Mesendoderm (in vitro differentiated cells): Measurements from ENCODE around the gene SHROOM2. TPM values are rescaled to one million over a fixed set of nuclear protein-coding genes. Genes with fewer than 3 reads are reported as not detected.

ENCODE experiments used
- DNase-seq: peaks from one replicate; pipeline ENCODE4 v3.0.0; 2013
- H2AK5ac ChIP-seq: 2 replicates; pipeline ENCODE4 v1.6.1; 2013; ENCODE audit warnings: low read length, inconsistent platforms
- H2BK120ac ChIP-seq: 2 replicates; pipeline ENCODE4 v1.6.1; 2013; ENCODE audit warnings: low read depth, mild to moderate bottlenecking, low read length, moderate library complexity, mixed read lengths
- H2BK15ac ChIP-seq: replicated peaks from 2 replicates; pipeline ENCODE4 v1.6.1; 2013; ENCODE audit warnings: low read depth, mild to moderate bottlenecking, moderate library complexity
- H2BK5ac ChIP-seq: 2 replicates; pipeline ENCODE4 v1.6.1; 2013; ENCODE audit warnings: low read length, inconsistent platforms
- H3K18ac ChIP-seq: 2 replicates; pipeline ENCODE4 v1.6.1; 2013; ENCODE audit warnings: mild to moderate bottlenecking, low read length, mixed read lengths
- H3K23ac ChIP-seq: one replicate; pipeline ENCODE4 v1.6.1; 2013; ENCODE audit warnings: low read length
- H3K27ac ChIP-seq: 2 replicates; pipeline ENCODE4 v1.5.1; 2013; ENCODE audit warnings: low read depth, mild to moderate bottlenecking, inconsistent platforms, low read length, moderate library complexity
- H3K27me3 ChIP-seq: 2 replicates; pipeline ENCODE4 v1.6.1; 2013; ENCODE audit warnings: low read length, control low read depth, mild to moderate bottlenecking, inconsistent platforms; ENCODE audit not compliant: insufficient read depth, poor library complexity
- H3K36me3 ChIP-seq: 2 replicates; pipeline ENCODE4 v1.6.1; 2013; ENCODE audit warnings: low read length, inconsistent platforms; ENCODE audit not compliant: control insufficient read depth, insufficient read depth
- H3K4ac ChIP-seq: one replicate; pipeline ENCODE4 v1.6.1; 2013; ENCODE audit warnings: low read depth, mild to moderate bottlenecking, low read length, moderate library complexity
- H3K4me1 ChIP-seq: 2 replicates; pipeline ENCODE4 v1.6.1; 2013; ENCODE audit warnings: low read depth, low read length, inconsistent platforms; ENCODE audit not compliant: control insufficient read depth
- H3K4me2 ChIP-seq: 2 replicates; pipeline ENCODE4 v1.6.1; 2013; ENCODE audit warnings: low read length
- H3K4me3 ChIP-seq: 2 replicates; pipeline ENCODE4 v1.5.1; 2013; ENCODE audit warnings: mild to moderate bottlenecking, low read length
- H3K56ac ChIP-seq: one replicate; pipeline ENCODE4 v1.6.1; 2013; ENCODE audit warnings: low read length
- H3K79me1 ChIP-seq: 2 replicates; pipeline ENCODE4 v1.6.1; 2013; ENCODE audit warnings: low read length, inconsistent platforms
- H3K79me2 ChIP-seq: 2 replicates; pipeline ENCODE4 v1.6.1; 2013; ENCODE audit warnings: mild to moderate bottlenecking, low read length; ENCODE audit not compliant: control insufficient read depth, insufficient read depth
- H3K9ac ChIP-seq: 2 replicates; pipeline ENCODE4 v1.6.1; 2013; ENCODE audit warnings: low read length, inconsistent platforms
- H4K5ac ChIP-seq: one replicate; pipeline ENCODE4 v1.6.1; 2013; ENCODE audit warnings: low read length
- H4K8ac ChIP-seq: one replicate; pipeline ENCODE4 v1.6.1; 2013; ENCODE audit warnings: low read depth, mild to moderate bottlenecking, control low read depth, low read length, moderate library complexity
- WGBS: extraction: QIAGEN DNeasy Blood & Tissue Kit; methylation state at CpG from one replicate; pipeline ENCODE4 v1.1.7; 2013; ENCODE audit warnings: low lambda C conversion rate, missing lambda C conversion rate; ENCODE audit not compliant: insufficient coverage; ENCODE audit errors: extremely low coverage; 5-methylcytosine and 5-hydroxymethylcytosine counted together
- small RNA-seq: library from polyadenylated mRNA; stranded (forward); fragments of <200 nt; extraction: miRNeasy Mini kit (QIAGEN cat#:217004); gene quantifications from one replicate; pipeline ENCODE3, GENCODE V24; 2013; ENCODE audit not compliant: insufficient read depth

Gene SHROOM2

GRCh38 chrX:9997041-9997440, 210.8 kb downstream of the SHROOM2 start:
- Histone ChIP-seq H3K4me3 (no peak overlapping the region), H4K8ac (no peak overlapping the region), H3K4me2 (no peak overlapping the region), H2AK5ac (no peak overlapping the region), H4K5ac (no peak overlapping the region), H3K27ac (no peak overlapping the region), H3K79me2 (no peaks in the 10 kb centered on the region), H2BK120ac (no peak overlapping the region), H2BK5ac (no peak overlapping the region), H3K4me1 (no peaks in the 10 kb centered on the region), H3K4ac (no peak overlapping the region), H3K23ac (no peak overlapping the region), H3K79me1 (no peaks in the 10 kb centered on the region), H3K36me3 (no peaks in the 10 kb centered on the region), H3K9ac (no peak overlapping the region), H3K56ac (no peak overlapping the region), H3K27me3 (no peaks in the 10 kb centered on the region), H2BK15ac (no peak overlapping the region), H3K18ac (no peak overlapping the region)
- no CpG with 5 or more reads among the region's 9 CpGs for WGBS
- DNase-seq = peak; percentile 46

- no peak overlapping the region for H3K4ac ChIP-seq
- H3K79me2 ChIP-seq = no peaks in the 10 kb centered on the region
- no peaks in the 10 kb centered on the region for H3K36me3 ChIP-seq
- no CpG with 5 or more reads among the region's 8 CpGs for WGBS
- no peak overlapping the region for H3K4me2 ChIP-seq
- no peak overlapping the region for H3K27ac ChIP-seq
- H3K27me3 ChIP-seq = no peaks in the 10 kb centered on the region
- H2AK5ac ChIP-seq = no peak overlapping the region
- no peak overlapping the region for H3K23ac ChIP-seq
- H3K4me3 ChIP-seq = no peak overlapping the region
- no peak overlapping the region for H4K8ac ChIP-seq
- no peak overlapping the region for H2BK15ac ChIP-seq
- no peak overlapping the region for H2BK5ac ChIP-seq
- H3K56ac ChIP-seq = peak overlapping the region; percentile 17
- no peak overlapping the region for H2BK120ac ChIP-seq
- no peaks in the 10 kb centered on the region for H3K79me1 ChIP-seq
- H3K18ac ChIP-seq = no peak overlapping the region
- H3K4me1 ChIP-seq = no peaks in the 10 kb centered on the region
- no peak overlapping the region for H4K5ac ChIP-seq
- DNase-seq = no peak
- no peak overlapping the region for H3K9ac ChIP-seq
These were observed 211.3 kb downstream of the SHROOM2 start for GRCh38 chrX:9997524-9997923.

Small RNA genes lying within 50 kb of the gene (small RNA-seq; reads per million reads assigned to genes)
- gene RF00019 = not detected
